Stimulated activated effector memory CD8-positive, alpha-beta T cell treated with anti-CD3 and anti-CD28 coated beads, Interleukin-12 subunit alpha, Interleukin-12 subunit beta, amount 100 ng/mL, for 72 hours (primary cell): ENCODE results near the gene ULBP3.
"Not testable (repeated sequence)": the region's sequence is repeated elsewhere in the genome, so short reads cannot be mapped to it uniquely, and the experiment has no call there.

ENCODE experiments used
- ATAC-seq: fragments of 150-1000 bp; cut with Tn5 transposase; 2 replicates; pipeline ENCODE4 v1.10.0; 2021
- DNase-seq, 2 donors: peaks; one replicate each; pipeline ENCODE4 v3.0.0; 2021 to 2022; ENCODE audit warnings: low spot score in 2 of 2
- H3K27ac Mint-ChIP-seq: one replicate; pipeline ENCODE4 v1.8.0; 2022; ENCODE audit warnings: mild to moderate bottlenecking, mixed read lengths
- H3K36me3 Mint-ChIP-seq: one replicate; pipeline ENCODE4 v1.8.0; 2022; ENCODE audit warnings: mild to moderate bottlenecking, mixed read lengths
- H3K4me1 Mint-ChIP-seq: one replicate; pipeline ENCODE4 v1.8.0; 2022; ENCODE audit warnings: mixed read lengths
- H3K4me3 Mint-ChIP-seq: one replicate; pipeline ENCODE4 v1.8.0; 2022; ENCODE audit warnings: mild to moderate bottlenecking, mixed read lengths
- H3K9me3 Mint-ChIP-seq: one replicate; pipeline ENCODE4 v1.8.0; 2022; ENCODE audit warnings: mixed read lengths

ULBP3 gene

DNA sequence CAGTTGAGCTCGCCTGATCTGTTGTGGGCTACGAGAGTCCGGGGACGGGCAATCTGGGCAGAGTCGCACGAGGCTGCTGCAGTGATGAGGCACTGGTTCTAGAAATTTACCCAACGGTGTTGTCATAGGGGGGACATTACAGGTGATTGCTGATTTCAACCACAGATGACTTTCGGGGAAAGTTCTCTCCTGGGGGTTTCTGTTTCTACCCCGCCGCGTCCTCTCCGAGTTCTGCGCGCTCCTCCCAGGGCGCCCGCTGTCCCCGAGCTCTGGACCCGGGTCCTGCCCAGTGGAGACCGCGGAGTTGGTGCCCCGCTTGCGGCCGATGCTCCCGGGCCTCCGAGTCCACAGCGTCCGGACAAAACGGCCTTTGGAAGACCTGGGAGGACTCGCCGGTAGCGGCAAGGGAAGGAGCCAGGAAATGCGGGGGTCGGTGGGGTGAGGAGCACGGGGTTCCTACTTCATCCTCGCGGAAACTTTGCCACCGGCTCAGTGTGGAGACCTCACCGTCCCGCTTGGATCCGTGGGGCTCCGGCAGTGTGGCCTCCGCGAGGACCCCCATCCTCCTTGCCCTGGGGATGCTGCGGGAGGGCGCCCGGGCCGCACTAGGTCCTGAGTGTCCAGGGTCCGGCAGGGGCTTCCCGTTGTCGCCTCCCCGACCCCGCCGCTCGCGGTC, 31.3 kb downstream of the ULBP3 start:
- Mint-ChIP-seq H3K4me3 (peak overlapping the region; percentile 50), H3K36me3 (no peaks in the 10 kb centered on the region), H3K9me3 (no peaks in the 10 kb centered on the region), H3K4me1 (peaks cover 20% of the 10 kb centered on the region), H3K27ac (no peak overlapping the region)
- peak; percentile 32 for ATAC-seq
- DNase-seq: no peak

DNA sequence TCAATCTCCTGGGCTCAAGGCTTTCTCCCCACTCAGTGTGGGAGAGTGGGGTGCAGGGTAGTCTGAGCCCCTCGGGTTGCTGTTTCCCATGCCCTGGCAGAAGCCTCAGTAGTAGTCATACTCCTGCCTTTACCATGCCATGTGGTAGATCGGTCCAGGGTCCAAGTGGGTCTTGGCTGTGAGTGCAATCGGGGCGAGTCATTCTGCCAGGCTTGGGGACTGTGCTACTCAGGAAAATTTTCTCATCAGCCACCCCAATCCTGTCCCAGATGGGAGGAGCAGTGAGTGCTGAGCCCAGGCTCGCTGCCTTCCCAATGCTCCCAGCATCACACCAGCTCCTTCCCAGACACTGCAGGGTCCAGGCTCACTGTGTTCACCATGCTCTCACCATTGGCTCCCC, 32.8 kb downstream of the ULBP3 start:
- Mint-ChIP-seq H3K27ac (no peak overlapping the region), H3K36me3 (no peaks in the 10 kb centered on the region), H3K4me3 (no peak overlapping the region), H3K4me1 (peaks cover 20% of the 10 kb centered on the region), H3K9me3 (no peaks in the 10 kb centered on the region)
- DNase-seq (no peak), ATAC-seq (no peak)

DNA sequence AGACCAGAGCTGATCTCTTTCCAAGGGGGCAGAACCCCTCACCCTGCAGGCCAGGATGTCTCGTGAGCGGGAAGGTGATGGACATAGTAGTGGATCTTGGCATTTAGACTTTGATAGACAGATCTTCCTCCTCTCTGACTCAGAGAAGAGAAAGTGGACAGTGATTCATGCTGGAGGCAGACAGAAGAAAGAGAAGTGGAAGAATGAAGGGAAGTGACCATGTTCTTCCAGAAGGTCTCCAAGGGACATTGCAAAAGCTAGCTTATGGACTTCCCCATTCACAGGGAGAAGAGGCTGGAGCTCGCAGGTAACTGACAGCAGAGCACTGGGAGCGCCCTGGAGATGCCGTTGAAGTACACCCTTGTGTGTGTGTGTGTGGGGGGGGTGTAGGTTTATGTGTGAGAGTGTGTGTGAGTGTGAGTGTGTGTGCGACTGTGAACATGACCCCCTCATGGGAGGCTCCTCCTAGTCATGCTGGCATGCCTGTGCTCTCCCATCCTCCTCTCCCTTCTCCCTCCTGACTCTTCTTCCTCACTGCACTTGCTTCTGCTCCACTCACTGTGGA, 35.6 kb downstream of the ULBP3 start:
- Mint-ChIP-seq H3K27ac (no peak overlapping the region), H3K36me3 (no peaks in the 10 kb centered on the region), H3K4me3 (no peak overlapping the region), H3K9me3 (no peaks in the 10 kb centered on the region), H3K4me1 (peaks cover 16% of the 10 kb centered on the region)
- ATAC-seq (no peak), DNase-seq (no peak)

DNA sequence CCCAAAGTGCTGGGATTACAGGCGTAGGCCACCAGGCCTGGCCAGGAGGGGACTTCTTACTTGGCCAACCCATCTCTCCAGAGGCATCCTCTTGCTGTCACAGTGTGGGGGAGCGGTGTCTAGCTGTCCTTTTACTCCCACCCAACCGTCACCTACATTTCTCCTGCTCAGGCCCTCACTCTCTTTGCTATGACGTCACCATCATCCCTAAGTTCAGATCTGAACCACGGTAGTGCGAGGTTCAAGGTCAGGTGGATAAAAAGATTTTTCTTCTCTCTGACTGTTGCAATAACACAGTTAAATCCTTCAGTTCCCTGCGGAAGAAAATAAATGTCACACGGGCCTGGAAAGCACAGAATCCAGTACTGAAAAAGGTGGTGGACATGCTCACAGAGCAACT, 36.3 kb downstream of the ULBP3 start:
- ATAC-seq (no peak), DNase-seq (no peak)
- Mint-ChIP-seq H3K27ac (no peak overlapping the region), H3K4me1 (peaks cover 9% of the 10 kb centered on the region), H3K36me3 (no peaks in the 10 kb centered on the region), H3K4me3 (no peak overlapping the region), H3K9me3 (no peaks in the 10 kb centered on the region)

DNA sequence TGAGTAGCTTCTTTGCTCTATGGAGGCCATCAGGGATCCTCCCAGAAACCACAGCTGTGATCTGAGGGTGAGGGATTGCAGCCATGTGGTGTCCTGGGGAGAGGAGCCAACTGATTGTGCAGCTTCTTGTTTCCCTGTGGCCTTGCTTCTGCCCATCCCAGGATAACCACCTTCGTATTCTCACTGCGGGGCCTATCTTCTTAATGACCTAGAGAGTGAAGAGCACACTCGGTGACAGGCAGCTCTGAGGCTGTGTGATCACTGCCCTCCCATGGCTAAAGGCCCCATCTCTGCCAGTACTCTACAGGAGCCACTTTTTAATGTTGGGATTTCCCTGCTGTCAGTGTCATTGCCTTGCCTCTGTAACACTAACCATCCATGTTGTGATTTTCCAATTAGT, 38.3 kb downstream of the ULBP3 start:
- Mint-ChIP-seq H3K27ac (no peak overlapping the region), H3K36me3 (no peaks in the 10 kb centered on the region), H3K4me1 (peaks cover 4% of the 10 kb centered on the region), H3K4me3 (no peak overlapping the region), H3K9me3 (no peaks in the 10 kb centered on the region)
- DNase-seq (no peak), ATAC-seq (no peak)

DNA sequence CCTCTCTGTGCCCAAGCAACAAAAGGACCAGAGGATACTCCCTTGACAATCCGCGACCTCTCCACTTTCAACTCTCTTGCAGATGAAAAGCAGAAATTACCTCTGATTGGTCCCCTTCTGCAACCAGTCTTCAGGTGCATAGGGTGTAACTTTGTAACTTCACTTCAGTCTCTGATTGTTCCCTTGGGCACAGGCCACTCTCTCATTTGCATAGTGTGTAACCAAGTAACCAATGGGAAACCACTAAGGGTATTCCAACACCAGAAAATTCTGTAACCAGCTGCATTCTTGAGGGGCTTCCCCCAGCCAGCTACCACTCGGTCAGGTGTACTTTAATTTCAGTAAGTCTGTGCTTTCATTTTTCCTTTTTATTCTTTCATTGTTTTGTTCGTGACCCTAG, 39.2 kb downstream of the ULBP3 start:
- Mint-ChIP-seq H3K36me3 (no peaks in the 10 kb centered on the region), H3K4me1 (peaks cover 13% of the 10 kb centered on the region)
- ATAC-seq: no peak

DNA sequence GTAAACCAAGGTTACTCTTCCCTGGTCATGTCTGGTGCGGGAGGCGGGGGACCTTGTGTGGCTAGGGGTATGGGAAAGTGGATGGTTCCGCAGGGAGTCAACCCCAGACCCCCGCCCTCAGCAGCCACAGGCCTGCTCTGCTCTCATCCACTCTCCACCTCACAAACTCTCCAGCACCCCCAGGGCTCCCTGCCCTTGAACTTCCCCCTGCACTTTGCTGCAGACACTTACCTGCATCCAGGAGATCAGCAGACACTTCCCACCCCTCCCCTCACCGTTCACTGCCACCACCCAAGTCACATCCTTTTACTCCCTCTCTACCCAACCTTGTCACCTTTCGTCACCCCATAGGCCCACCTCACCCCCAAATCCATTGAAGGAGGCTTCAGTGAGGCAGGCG, 39.6 kb downstream of the ULBP3 start:
- no peak for ATAC-seq
- Mint-ChIP-seq H3K9me3 (no peaks in the 10 kb centered on the region), H3K4me3 (no peak overlapping the region), H3K4me1 (peaks cover 18% of the 10 kb centered on the region), H3K27ac (no peak overlapping the region), H3K36me3 (no peaks in the 10 kb centered on the region)
- no peak for DNase-seq

More for the DNA sequence above, 39.2 kb downstream of the ULBP3 start:
- no peak overlapping the region for H3K27ac Mint-ChIP-seq
- no peak overlapping the region for H3K4me3 Mint-ChIP-seq
- DNase-seq: no peak
- no peaks in the 10 kb centered on the region for H3K9me3 Mint-ChIP-seq

DNA sequence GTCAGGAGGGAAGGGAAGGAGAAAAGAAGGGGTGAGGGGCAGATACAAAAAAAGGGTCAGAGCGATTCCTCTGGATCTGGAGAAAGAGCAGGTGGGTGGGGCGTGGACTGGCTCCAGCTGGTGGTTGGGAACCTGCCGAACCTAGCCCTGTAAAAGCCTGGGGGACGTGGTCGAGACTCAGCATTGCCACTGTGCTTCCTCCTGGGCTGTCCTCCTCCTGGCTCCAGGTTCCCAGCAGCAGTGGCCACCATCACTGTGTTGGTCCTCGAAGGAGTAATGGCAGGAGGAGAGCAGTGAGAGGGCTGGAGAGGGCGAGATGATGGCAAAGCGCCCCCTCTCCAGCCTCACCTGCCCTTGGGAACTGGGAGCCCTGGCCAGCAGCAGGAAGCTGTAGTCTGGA, 40.1 kb downstream of the ULBP3 start:
- H3K4me3 Mint-ChIP-seq: no peak overlapping the region
- H3K9me3 Mint-ChIP-seq: no peaks in the 10 kb centered on the region
- DNase-seq (no peak), ATAC-seq (no peak)
- no peaks in the 10 kb centered on the region for H3K36me3 Mint-ChIP-seq
- H3K27ac Mint-ChIP-seq: no peak overlapping the region
- peaks cover 19% of the 10 kb centered on the region for H3K4me1 Mint-ChIP-seq

DNA sequence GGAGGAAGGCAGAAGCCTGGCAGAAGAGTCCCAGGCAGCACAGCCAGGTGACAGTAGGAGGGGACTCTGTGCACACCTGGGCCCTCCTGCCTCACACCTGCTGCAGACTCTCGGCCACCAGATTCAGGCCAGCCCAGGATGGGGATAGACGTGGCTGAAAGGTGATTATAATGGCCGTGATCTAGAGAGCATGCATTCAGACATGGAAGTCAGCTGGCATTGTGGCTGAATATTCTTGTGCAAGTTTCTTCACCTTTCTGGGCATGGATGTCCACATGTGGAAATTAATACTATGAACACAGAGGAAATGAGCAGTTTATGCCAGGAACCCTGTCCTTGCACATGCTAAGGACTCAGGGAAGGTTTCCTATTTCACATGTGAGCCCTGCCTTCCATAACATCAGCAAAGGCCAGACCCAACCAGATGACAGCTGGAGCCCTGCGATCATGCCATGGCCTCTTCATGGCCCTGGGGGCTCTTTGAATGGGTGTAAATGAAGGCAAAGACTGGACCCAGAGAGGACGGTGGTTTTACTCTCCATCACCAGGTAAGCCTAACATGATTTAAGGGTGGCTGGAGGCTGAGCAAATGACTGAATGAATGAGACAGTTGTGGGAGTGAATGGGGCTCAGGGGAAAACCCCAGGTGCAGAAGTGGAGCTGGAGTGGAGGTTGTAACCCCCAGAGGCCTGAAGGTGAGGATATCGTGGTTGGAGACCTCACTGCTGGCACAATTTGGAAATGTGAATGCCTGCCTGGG, 40.9 kb downstream of the ULBP3 start:
- no peak for ATAC-seq
- Mint-ChIP-seq H3K27ac (no peak overlapping the region), H3K4me3 (no peak overlapping the region), H3K9me3 (no peaks in the 10 kb centered on the region), H3K4me1 (peaks cover 19% of the 10 kb centered on the region), H3K36me3 (no peaks in the 10 kb centered on the region)
- DNase-seq: no peak

DNA sequence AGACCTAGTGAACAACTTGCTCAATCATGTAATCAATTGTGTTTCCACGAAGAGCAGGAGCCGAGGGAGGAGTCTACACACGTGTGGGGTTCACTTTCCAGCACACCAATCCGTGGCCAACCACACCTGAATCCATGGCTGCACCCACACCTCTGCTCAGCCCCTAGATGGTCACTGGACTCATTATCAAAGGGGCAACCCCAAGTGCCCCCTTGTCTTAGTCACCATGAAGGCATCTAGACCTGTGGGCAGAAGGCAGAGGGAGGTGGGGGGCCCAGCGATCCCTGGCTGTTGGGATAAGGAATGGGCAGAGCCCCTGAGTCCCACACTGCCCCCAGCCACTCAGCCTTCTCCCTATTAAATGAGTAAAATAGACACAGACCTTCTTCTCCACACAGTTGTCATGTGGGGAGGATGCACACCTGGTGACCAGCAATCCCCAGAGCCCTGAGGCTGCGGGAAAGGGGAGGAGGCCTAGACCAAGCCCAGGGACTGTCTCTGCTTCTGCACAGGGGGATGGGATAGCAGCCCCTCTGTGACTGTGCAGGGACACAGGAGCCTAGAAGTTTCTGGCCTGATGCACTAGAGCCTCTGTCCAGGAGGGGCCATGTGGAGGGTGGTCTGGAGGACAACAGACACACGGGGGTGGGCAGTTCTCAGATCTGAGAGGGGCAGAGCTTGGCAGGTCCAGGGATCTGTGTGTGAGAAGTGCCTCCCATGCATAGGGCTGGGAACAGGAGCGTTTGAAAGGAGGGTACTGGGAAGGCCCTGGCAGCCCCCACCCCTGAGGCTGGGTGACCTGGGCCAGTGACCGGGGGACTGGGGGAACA, 41.7 kb downstream of the ULBP3 start:
- Mint-ChIP-seq H3K27ac (no peak overlapping the region), H3K4me1 (peaks cover 19% of the 10 kb centered on the region), H3K9me3 (no peaks in the 10 kb centered on the region), H3K36me3 (no peaks in the 10 kb centered on the region), H3K4me3 (no peak overlapping the region)
- ATAC-seq (no peak), DNase-seq (no peak)

DNA sequence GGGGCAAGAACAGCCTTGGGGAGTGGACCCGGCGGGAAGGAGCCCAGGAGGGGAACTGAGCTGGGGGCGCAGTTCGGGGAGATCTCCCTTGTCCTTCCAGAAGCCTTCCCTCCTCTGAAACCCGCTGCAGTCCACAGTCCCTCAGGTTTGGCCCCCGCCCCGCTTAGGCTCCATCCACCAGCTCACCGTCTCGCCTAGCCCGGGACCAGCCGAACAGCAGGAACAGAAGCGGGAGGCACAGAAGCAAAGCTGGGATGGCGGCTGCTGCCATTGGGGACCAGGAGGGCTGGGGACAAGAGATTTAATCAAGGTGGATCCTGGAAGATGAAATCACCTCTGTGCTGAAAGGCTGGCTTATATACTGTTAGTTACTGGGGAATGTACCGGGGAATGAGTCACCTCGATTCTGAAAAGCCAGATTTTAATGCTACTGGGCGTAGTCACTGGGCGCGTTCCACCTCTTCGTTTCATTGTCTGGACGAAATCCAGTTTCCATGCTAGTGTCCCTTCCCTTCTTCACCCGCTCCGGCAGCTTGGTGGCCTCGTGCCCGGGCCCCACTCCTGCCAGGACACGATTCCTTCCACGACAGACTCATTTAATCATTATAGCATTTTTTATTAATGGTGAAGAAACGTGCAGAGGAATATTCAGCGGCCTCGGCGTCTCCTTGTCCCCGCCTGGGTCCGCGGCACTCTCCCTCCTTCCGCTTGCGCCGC, 43.6 kb downstream of the ULBP3 start, which contains the start of gene RAET1L:
RAET1L (minus strand) TSS at position 332 of the 717 bp plus-strand sequence; CDS start at position 271, 61 bp downstream.
- peak within 1 kb of the TSS; percentile 30 for H3K4me3 Mint-ChIP-seq
- H3K36me3 Mint-ChIP-seq: no peaks in the 10 kb centered on the region
- H3K27ac Mint-ChIP-seq: no peak within 1 kb of the TSS
- H3K9me3 Mint-ChIP-seq: no peaks in the 10 kb centered on the region
- ATAC-seq (peak; percentile 89), DNase-seq (no peak)
- peaks cover 19% of the 10 kb centered on the region for H3K4me1 Mint-ChIP-seq

DNA sequence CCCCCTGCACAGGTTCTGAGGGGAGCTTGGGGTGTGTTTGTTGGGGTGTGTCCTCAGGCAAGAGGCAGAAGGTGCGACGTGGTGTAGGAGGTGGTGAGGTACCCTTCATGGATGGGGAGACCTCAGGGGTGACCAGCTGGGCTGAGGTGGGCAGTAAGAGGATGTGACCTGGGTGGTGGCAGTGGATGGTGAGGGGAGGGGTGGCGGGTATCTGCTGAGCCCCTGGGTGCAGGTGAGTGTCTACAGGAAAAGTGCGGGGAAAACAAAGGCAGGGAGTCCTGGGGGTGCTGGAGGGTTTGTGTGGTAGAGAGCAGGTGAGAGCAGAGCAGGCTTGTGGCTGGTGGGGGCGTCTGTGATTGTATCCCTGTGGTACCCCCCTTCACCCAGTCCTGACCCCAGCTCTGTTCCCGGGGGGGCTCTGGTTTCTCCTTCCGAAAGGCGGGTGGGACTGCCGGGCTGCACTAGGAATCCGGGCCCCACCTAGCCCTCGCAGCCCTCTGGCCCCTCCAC, 44.2 kb downstream of the ULBP3 start:
- Mint-ChIP-seq H3K4me3 (no peak overlapping the region), H3K4me1 (peaks cover 19% of the 10 kb centered on the region), H3K9me3 (no peaks in the 10 kb centered on the region), H3K36me3 (no peaks in the 10 kb centered on the region), H3K27ac (no peak overlapping the region)
- no peak for ATAC-seq
- DNase-seq: no peak

DNA sequence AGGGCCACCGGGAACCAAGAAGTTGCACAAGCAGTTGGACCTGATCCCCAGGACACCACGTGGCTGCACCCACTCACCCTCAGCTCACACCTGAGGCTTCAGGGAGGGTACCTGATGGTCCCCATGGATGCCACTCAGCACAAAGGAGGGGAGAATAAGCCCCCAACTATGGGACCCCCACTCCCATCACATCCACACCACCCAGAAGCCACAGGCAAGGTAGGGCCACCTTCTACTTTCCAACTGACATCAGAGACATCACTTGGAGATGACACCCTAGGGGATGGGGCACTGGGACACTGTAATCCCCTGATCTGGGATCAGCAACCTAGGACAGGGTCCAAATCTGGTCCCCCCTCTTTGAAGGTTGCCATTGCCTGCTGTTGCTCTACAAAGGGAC, 44.9 kb downstream of the ULBP3 start:
- not testable (repeated sequence) for H3K4me3 Mint-ChIP-seq, H3K9me3 Mint-ChIP-seq, DNase-seq, H3K27ac Mint-ChIP-seq, H3K36me3 Mint-ChIP-seq, ATAC-seq
- peaks cover 19% of the 10 kb centered on the region for H3K4me1 Mint-ChIP-seq

DNA sequence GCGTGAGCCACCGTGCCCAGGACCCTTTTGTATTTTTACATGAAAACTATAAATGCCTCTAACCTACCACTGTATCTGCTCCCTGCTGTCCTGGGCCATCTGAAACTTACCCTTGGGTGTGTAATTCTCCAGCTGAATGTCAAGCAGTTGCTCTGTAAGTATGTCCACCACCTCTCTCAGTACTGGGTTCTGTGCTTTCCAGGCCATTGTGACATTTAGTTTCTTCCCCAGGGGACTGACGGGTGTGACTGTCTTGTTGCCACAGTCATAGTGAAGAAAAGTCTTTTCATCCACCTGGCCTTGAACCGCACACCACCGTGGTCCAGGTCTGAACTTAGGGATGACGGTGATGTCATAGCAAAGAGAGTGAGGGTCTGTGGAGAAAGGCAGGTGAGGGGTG, 47.1 kb downstream of the ULBP3 start:
- not testable (repeated sequence) for H3K36me3 Mint-ChIP-seq, DNase-seq, H3K9me3 Mint-ChIP-seq, H3K27ac Mint-ChIP-seq, ATAC-seq, H3K4me3 Mint-ChIP-seq
- H3K4me1 Mint-ChIP-seq: peaks cover 22% of the 10 kb centered on the region
